ENCODE results near the gene ATXN1L.
"Not testable (repeated sequence)": the region's sequence is repeated elsewhere in the genome, so short reads cannot be mapped to it uniquely, and the experiment has no call there.

The ATXN1L gene

GRCh38 chr16:71894921-71895678 is 49.3 kb downstream of the ATXN1L start, which contains the start of gene IST1:
IST1 (plus strand) TSS chr16:71895531; CDS start chr16:71915641, 20,110 bp downstream.
- DNase-seq, result peak; percentile 97

GRCh38 chr16:71895679-71896365 is 50.0 kb downstream of the ATXN1L start:
- DNase-seq, result peak; percentile 23

GRCh38 chr16:71896764-71897368 is 51.1 kb downstream of the ATXN1L start:
- DNase-seq, result no peak

- no peak for DNase-seq
These were observed 53.4 kb downstream of the ATXN1L start for GRCh38 chr16:71899171-71899570.

- no peak for DNase-seq
These were observed 57.0 kb downstream of the ATXN1L start for GRCh38 chr16:71902656-71903365.

GRCh38 chr16:71903608-71904007 is 57.8 kb downstream of the ATXN1L start:
- DNase-seq, result no peak

GRCh38 chr16:71904239-71904638 is 58.5 kb downstream of the ATXN1L start:
- no peak for DNase-seq

GRCh38 chr16:71905765-71906164 is 60.0 kb downstream of the ATXN1L start:
- not testable (repeated sequence) for DNase-seq

Measured in effector CD4-positive, alpha-beta T cell (primary cell).